ENCODE data around the gene BCL10.
A peak's percentile ranks its signal among the peaks of the same experiment; 100 is the strongest.

Gene BCL10

GRCh38 chr1:85314726-85315125 is 38.3 kb upstream of the BCL10 start:
- TF ChIP-seq, protein P1, sequence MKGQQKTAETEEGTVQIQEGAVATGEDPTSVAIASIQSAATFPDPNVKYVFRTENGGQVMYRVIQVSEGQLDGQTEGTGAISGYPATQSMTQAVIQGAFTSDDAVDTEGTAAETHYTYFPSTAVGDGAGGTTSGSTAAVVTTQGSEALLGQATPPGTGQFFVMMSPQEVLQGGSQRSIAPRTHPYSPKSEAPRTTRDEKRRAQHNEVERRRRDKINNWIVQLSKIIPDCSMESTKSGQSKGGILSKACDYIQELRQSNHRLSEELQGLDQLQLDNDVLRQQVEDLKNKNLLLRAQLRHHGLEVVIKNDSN (IDR thresholded peaks at IDR 0.05): no peak
- TF ChIP-seq RAD21 (IDR thresholded peaks at IDR 0.05; ENCODE audit: low read depth): no peak
- TF ChIP-seq TCF12 (IDR thresholded peaks at IDR 0.05; ENCODE audit: low read depth): no peak
- no peak for TF ChIP-seq ZBTB7A (IDR thresholded peaks at IDR 0.05; ENCODE audit: low read depth)
- TF ChIP-seq TAF1 (IDR thresholded peaks at IDR 0.05; ENCODE audit: low read depth): no peak
- TF ChIP-seq FOXM1 (IDR thresholded peaks at IDR 0.05; ENCODE audit: borderline replicate concordance, low read depth): no peak
- TF ChIP-seq CEBPB (IDR thresholded peaks at IDR 0.05): no peak
- no peak for TF ChIP-seq EP300 (IDR thresholded peaks at IDR 0.05; ENCODE audit: borderline replicate concordance)
- TF ChIP-seq TEAD4 (IDR thresholded peaks at IDR 0.05): no peak
- no peak for TF ChIP-seq YY1 (IDR thresholded peaks at IDR 0.05; ENCODE audit: low read depth)
- no peak for TF ChIP-seq MAX (IDR thresholded peaks at IDR 0.05)
- no peak for TF ChIP-seq EGR1 (IDR thresholded peaks at IDR 0.05)
- TF ChIP-seq CREB1 (IDR thresholded peaks at IDR 0.05; ENCODE audit: low read depth): no peak
- no peak for TF ChIP-seq REST (IDR thresholded peaks at IDR 0.05; ENCODE audit: low read depth)
- TF ChIP-seq NFIC (IDR thresholded peaks at IDR 0.05): no peak

GRCh38 chr1:85313888-85314696 is 37.7 kb upstream of the BCL10 start:
- TF ChIP-seq CREB1 (IDR thresholded peaks at IDR 0.05; ENCODE audit: low read depth) (no peak), YY1 (IDR thresholded peaks at IDR 0.05; ENCODE audit: low read depth) (no peak), TEAD4 (IDR thresholded peaks at IDR 0.05) (peak; percentile 51; the same call in 1 of the 2 replicates)

- TF ChIP-seq TEAD4 (IDR thresholded peaks at IDR 0.05) (no peak), RAD21 (IDR thresholded peaks at IDR 0.05; ENCODE audit: low read depth) (no peak), FOXM1 (IDR thresholded peaks at IDR 0.05; ENCODE audit: borderline replicate concordance, low read depth) (no peak), TAF1 (IDR thresholded peaks at IDR 0.05; ENCODE audit: low read depth) (no peak), ZBTB7A (IDR thresholded peaks at IDR 0.05; ENCODE audit: low read depth) (no peak), CREB1 (IDR thresholded peaks at IDR 0.05; ENCODE audit: low read depth) (no peak), CEBPB (IDR thresholded peaks at IDR 0.05) (no peak), EP300 (IDR thresholded peaks at IDR 0.05; ENCODE audit: borderline replicate concordance) (no peak), REST (IDR thresholded peaks at IDR 0.05; ENCODE audit: low read depth) (no peak)
These were observed 35.4 kb upstream of the BCL10 start for GRCh38 chr1:85311818-85312217.

DNA sequence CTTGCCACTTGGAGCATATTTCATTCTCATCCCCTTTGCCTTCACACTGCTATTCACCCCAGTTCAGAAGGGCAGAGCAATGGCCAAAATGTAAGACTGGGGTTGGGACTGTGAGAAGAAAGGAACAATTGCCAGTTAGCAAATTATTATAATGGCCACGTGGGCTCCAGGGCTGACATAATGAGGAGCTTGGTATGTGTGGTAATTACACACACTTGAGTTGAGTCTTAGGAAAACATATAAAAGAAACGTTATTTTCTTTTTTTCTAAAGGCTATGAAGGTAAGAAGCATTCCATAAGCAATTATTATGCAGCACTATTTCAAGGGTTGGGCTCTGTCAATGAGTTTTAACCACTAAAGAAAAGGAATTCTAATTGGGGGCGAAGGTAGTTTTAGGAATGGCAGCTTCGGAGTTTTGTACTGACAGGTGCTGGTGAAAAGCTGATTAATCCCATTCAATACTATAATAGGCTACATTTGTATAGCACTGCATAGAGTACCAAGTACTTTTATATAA is 32.5 kb upstream of the BCL10 start:
- no peak for TF ChIP-seq RAD21 (IDR thresholded peaks at IDR 0.05; ENCODE audit: low read depth)
- TF ChIP-seq CREB1 (IDR thresholded peaks at IDR 0.05; ENCODE audit: low read depth): no peak
- no peak for TF ChIP-seq TCF12 (IDR thresholded peaks at IDR 0.05; ENCODE audit: low read depth)
- no peak for TF ChIP-seq TAF1 (IDR thresholded peaks at IDR 0.05; ENCODE audit: low read depth)
- TF ChIP-seq EGR1 (IDR thresholded peaks at IDR 0.05): no peak
- no peak for TF ChIP-seq CEBPB (IDR thresholded peaks at IDR 0.05)
- no peak for TF ChIP-seq NFIC (IDR thresholded peaks at IDR 0.05)
- no peak for TF ChIP-seq EP300 (IDR thresholded peaks at IDR 0.05; ENCODE audit: borderline replicate concordance)
- TF ChIP-seq, protein P1 (IDR thresholded peaks at IDR 0.05): no peak
- TF ChIP-seq REST (IDR thresholded peaks at IDR 0.05; ENCODE audit: low read depth): no peak
- TF ChIP-seq MAX (IDR thresholded peaks at IDR 0.05): no peak
- TF ChIP-seq TEAD4 (IDR thresholded peaks at IDR 0.05): no peak
- TF ChIP-seq YY1 (IDR thresholded peaks at IDR 0.05; ENCODE audit: low read depth): no peak
- TF ChIP-seq ZBTB7A (IDR thresholded peaks at IDR 0.05; ENCODE audit: low read depth): no peak
- no peak for TF ChIP-seq FOXM1 (IDR thresholded peaks at IDR 0.05; ENCODE audit: borderline replicate concordance, low read depth)
